Stimulated activated CD4-positive, alpha-beta T cell treated with anti-CD3 and anti-CD28 coated beads, Interleukin-4, amount 100 ng/mL, for 48 hours (primary cell): ENCODE measurements around the gene BTBD16.

Experiments used
- DNase-seq, 2 donors: peaks; one replicate each; pipeline ENCODE4 v3.0.0-alpha.2; 2020; ENCODE audit warnings: low read depth in 2 of 2

BTBD16 gene

GRCh38 chr10:122343135-122343800 lies 72.2 kb downstream of the BTBD16 start:
- no peak for DNase-seq

GRCh38 chr10:122343936-122344335 lies 72.8 kb downstream of the BTBD16 start:
- no peak for DNase-seq

GRCh38 chr10:122344741-122345258 lies 73.7 kb downstream of the BTBD16 start:
- no peak for DNase-seq

GRCh38 chr10:122346326-122346950 lies 75.3 kb downstream of the BTBD16 start:
- DNase-seq, result no peak

- no peak for DNase-seq
Measured at GRCh38 chr10:122347170-122347841, 76.2 kb downstream of the BTBD16 start.

GRCh38 chr10:122348512-122348911 lies 77.4 kb downstream of the BTBD16 start:
- no peak for DNase-seq

GRCh38 chr10:122348935-122349361 lies 77.9 kb downstream of the BTBD16 start:
- no peak for DNase-seq

GRCh38 chr10:122349758-122350369 lies 78.8 kb downstream of the BTBD16 start:
- no peak for DNase-seq

- no peak for DNase-seq
Measured at GRCh38 chr10:122350893-122351292, 79.8 kb downstream of the BTBD16 start.

GRCh38 chr10:122352817-122353525 lies 81.9 kb downstream of the BTBD16 start:
- no peak for DNase-seq

- no peak for DNase-seq
Measured at GRCh38 chr10:122354383-122354782, 83.3 kb downstream of the BTBD16 start.

- DNase-seq, result no peak
Measured at GRCh38 chr10:122357685-122358084, 86.6 kb downstream of the BTBD16 start.

GRCh38 chr10:122359621-122360020 lies 88.5 kb downstream of the BTBD16 start:
- no peak for DNase-seq

- no peak for DNase-seq
Measured at GRCh38 chr10:122361046-122361445, 90.0 kb downstream of the BTBD16 start.

- DNase-seq, result no peak
Measured at GRCh38 chr10:122362031-122362592, 91.0 kb downstream of the BTBD16 start.

GRCh38 chr10:122362621-122363020 lies 91.5 kb downstream of the BTBD16 start:
- DNase-seq, result no peak

GRCh38 chr10:122363311-122363710 lies 92.2 kb downstream of the BTBD16 start:
- no peak for DNase-seq

- no peak for DNase-seq
Measured at GRCh38 chr10:122363722-122364463, 92.8 kb downstream of the BTBD16 start.

GRCh38 chr10:122368502-122369254 lies 97.6 kb downstream of the BTBD16 start:
- no peak for DNase-seq

GRCh38 chr10:122373108-122373507 lies 102.0 kb downstream of the BTBD16 start:
- no peak for DNase-seq
